H1 (cell line): ENCODE results near the gene SLC22A3. TPM values are rescaled to one million over a fixed set of nuclear protein-coding genes. Genes with fewer than 3 reads are reported as not detected.

Source experiments
- CTCF ChIA-PET: fragments of 300-600 bp; sonication (Branson Sonifier 250); formaldehyde crosslinking; loops from one replicate; lab custom pipeline; 2021; ENCODE audit not compliant: partially characterized antibody; lab: Charles Lee
- POLR2A ChIA-PET: fragments of 300-600 bp; sonication (Branson Sonifier 250); formaldehyde crosslinking; loops from one replicate; lab custom pipeline; 2021; ENCODE audit warnings: inconsistent platforms; ENCODE audit not compliant: partially characterized antibody; lab: Charles Lee
- DNase-seq, 2 experiments: peaks; one replicate each; pipeline versions ENCODE4 v3.0.0 to v3.0.0-alpha.2; 2010 to 2022; ENCODE audit warnings: low spot score in 2 of 2, low read depth in 1 of 2, mixed read lengths in 1 of 2
- FAIRE-seq: peaks from 2 replicates; lab custom pipeline; 2011; peaks lifted over from hg19 to GRCh38; lab: Jason Lieb, UNC
- H2AFZ ChIP-seq: 2 replicates; pipeline ENCODE4 v1.8.1; 2012; ENCODE audit warnings: low read length, inconsistent platforms
- H2AK5ac ChIP-seq: 2 replicates; pipeline ENCODE4 v1.6.1; 2013; ENCODE audit warnings: low read depth, low read length
- H2BK120ac ChIP-seq: replicated peaks from 2 replicates; pipeline ENCODE3; 2013; ENCODE audit warnings: low read depth, low read length, inconsistent platforms
- H2BK12ac ChIP-seq: 2 replicates; pipeline ENCODE4 v1.6.1; 2013; ENCODE audit warnings: low read depth, low read length
- H2BK15ac ChIP-seq: 2 replicates; pipeline ENCODE4 v1.6.1; 2013; ENCODE audit warnings: low read length
- H2BK20ac ChIP-seq: 2 replicates; pipeline ENCODE4 v1.6.1; 2013; ENCODE audit warnings: low read length
- H2BK5ac ChIP-seq: 2 replicates; pipeline ENCODE4 v1.6.1; 2013; ENCODE audit warnings: low read depth, low read length
- H3K14ac ChIP-seq: 2 replicates; pipeline ENCODE4 v1.6.1; 2013; ENCODE audit warnings: inconsistent platforms; ENCODE audit not compliant: insufficient read length
- H3K18ac ChIP-seq: 2 replicates; pipeline ENCODE4 v1.6.1; 2013; ENCODE audit warnings: low read length; ENCODE audit errors: extremely low read depth
- H3K23ac ChIP-seq: 2 replicates; pipeline ENCODE4 v1.6.1; 2013; ENCODE audit warnings: inconsistent platforms; ENCODE audit not compliant: insufficient read length
- H3K23me2 ChIP-seq: 2 replicates; pipeline ENCODE4 v1.6.1; 2013; ENCODE audit warnings: low read depth, low read length
- H3K27ac ChIP-seq: 2 replicates; pipeline ENCODE4 v1.6.1; 2011; ENCODE audit warnings: low read depth, low read length, inconsistent platforms
- H3K27me3 ChIP-seq, 4 experiments: replicated peaks in 1 of 4; 1 replicate in 1 of 4; 2 replicates in 3 of 4; pipeline versions ENCODE4 v1.6.1 to v1.8.1; 2011 to 2013; ENCODE audit warnings: low read length in 3 of 4, mild to moderate bottlenecking in 3 of 4, inconsistent platforms in 2 of 4, mixed read lengths in 2 of 4, moderate library complexity in 1 of 4; ENCODE audit not compliant: control insufficient read depth in 3 of 4, insufficient read depth in 3 of 4; ENCODE audit errors: extremely low read depth in 1 of 4
- H3K36me3 ChIP-seq, 4 experiments: 2 replicates each; pipeline versions ENCODE4 v1.6.1 to v1.8.1; 2011 to 2013; ENCODE audit warnings: mild to moderate bottlenecking in 4 of 4, low read length in 3 of 4, moderate library complexity in 2 of 4, control low read depth in 1 of 4, inconsistent platforms in 1 of 4; ENCODE audit not compliant: insufficient read depth in 4 of 4, control insufficient read depth in 2 of 4
- H3K4ac ChIP-seq: replicated peaks from 2 replicates; pipeline ENCODE3; 2013; ENCODE audit warnings: low read length, low read depth, mixed read lengths, inconsistent platforms; ENCODE audit not compliant: insufficient read length
- H3K4me1 ChIP-seq, 4 experiments: replicated peaks in 1 of 4; 1 replicate in 1 of 4; 2 replicates in 3 of 4; pipeline versions ENCODE4 v1.6.1 to v1.8.1; 2011 to 2013; ENCODE audit warnings: low read length in 3 of 4, inconsistent platforms in 2 of 4, mixed read lengths in 1 of 4; ENCODE audit not compliant: insufficient read depth in 4 of 4, control insufficient read depth in 3 of 4
- H3K4me2 ChIP-seq, 2 experiments: 2 replicates each; pipeline versions ENCODE4 v1.6.1 to v1.8.1; 2011 to 2013; ENCODE audit warnings: low read depth in 2 of 2, low read length in 2 of 2, control low read depth in 1 of 2, inconsistent platforms in 1 of 2, mild to moderate bottlenecking in 1 of 2; ENCODE audit not compliant: insufficient read depth in 1 of 2
- H3K4me3 ChIP-seq, 4 experiments: fragments of 200-600, 300-600 bp in 1 of 4; sonication (generic), shearing (Covaris generic), sonication (Bioruptor Twin) in 1 of 4; 2 replicates each; pipeline versions ENCODE4 v1.5.1 to v1.8.1; 2011 to 2016; ENCODE audit warnings: low read length in 4 of 4, low read depth in 3 of 4, control low read depth in 2 of 4, inconsistent platforms in 2 of 4, mild to moderate bottlenecking in 2 of 4, mixed read lengths in 1 of 4, moderate library complexity in 1 of 4; ENCODE audit not compliant: insufficient read depth in 2 of 4; ENCODE audit errors: extremely low read depth in 1 of 4
- H3K56ac ChIP-seq: replicated peaks from 2 replicates; pipeline ENCODE3; 2013; ENCODE audit warnings: low read depth, mild to moderate bottlenecking, mixed read lengths, low read length, inconsistent platforms; ENCODE audit not compliant: insufficient read length
- H3K79me1 ChIP-seq: 2 replicates; pipeline ENCODE4 v1.6.1; 2013; ENCODE audit warnings: low read depth, low read length, control low read depth
- H3K79me2 ChIP-seq, 2 experiments: 2 replicates each; pipeline versions ENCODE4 v1.6.1 to v1.8.1; 2012 to 2013; ENCODE audit warnings: low read length in 2 of 2, mild to moderate bottlenecking in 2 of 2, inconsistent platforms in 1 of 2; ENCODE audit not compliant: insufficient read depth in 2 of 2, control insufficient read depth in 1 of 2
- H3K9ac ChIP-seq, 4 experiments: replicated peaks in 1 of 4; 1 replicate in 1 of 4; 2 replicates in 3 of 4; pipeline versions ENCODE4 v1.6.1 to v1.8.1; 2011 to 2013; ENCODE audit warnings: low read depth in 3 of 4, low read length in 3 of 4, control low read depth in 2 of 4, mild to moderate bottlenecking in 2 of 4, moderate library complexity in 2 of 4, inconsistent platforms in 1 of 4; ENCODE audit errors: extremely low read depth in 1 of 4
- H3K9me3 ChIP-seq, 2 experiments: 2 replicates each; pipeline versions ENCODE4 v1.6.1 to v1.8.1; 2012 to 2013; ENCODE audit warnings: mild to moderate bottlenecking in 2 of 2, moderate library complexity in 2 of 2, control low read depth in 1 of 2, inconsistent platforms in 1 of 2, low read depth in 1 of 2, low read length in 1 of 2, mixed read lengths in 1 of 2; ENCODE audit not compliant: insufficient read depth in 2 of 2
- H4K20me1 ChIP-seq, 2 experiments: replicated peaks in 1 of 2; 2 replicates each; pipeline versions ENCODE3 to v1.8.1; 2011 to 2013; ENCODE audit warnings: inconsistent platforms in 2 of 2, low read length in 2 of 2, mild to moderate bottlenecking in 1 of 2; ENCODE audit not compliant: insufficient read depth in 2 of 2, control insufficient read depth in 1 of 2
- H4K5ac ChIP-seq: 2 replicates; pipeline ENCODE4 v1.6.1; 2013; ENCODE audit warnings: low read length, low read depth, mixed read lengths, inconsistent platforms; ENCODE audit not compliant: insufficient read length
- H4K8ac ChIP-seq: 2 replicates; pipeline ENCODE4 v1.8.0; 2013; ENCODE audit warnings: mild to moderate bottlenecking, moderate library complexity, low read length, inconsistent platforms; ENCODE audit not compliant: insufficient read depth; ENCODE audit errors: extremely low read depth
- H4K91ac ChIP-seq: replicated peaks from 2 replicates; pipeline ENCODE3; 2013; ENCODE audit warnings: low read length, mixed read lengths, inconsistent platforms; ENCODE audit not compliant: insufficient read length
- CBX5 ChIP-seq: fragments of 300-800, 300-1000 bp; sonication (generic); IDR thresholded peaks from 2 replicates; pipeline ENCODE4 v1.7.1; 2016; ENCODE audit warnings: antibody characterized with exemption, low read length, low read depth
- CHD1 ChIP-seq: IDR thresholded peaks from 2 replicates; pipeline ENCODE4 v1.6.1; 2012; ENCODE audit warnings: low read depth, low read length, improper control_type of control experiment
- KDM1A ChIP-seq: fragments of 200-600, 300-600 bp; sonication (generic); IDR thresholded peaks from 2 replicates; pipeline ENCODE4 v1.7.1; 2016; ENCODE audit warnings: mild to moderate bottlenecking, low read length, borderline replicate concordance
- SUZ12 ChIP-seq: fragments of 200-600 bp; sonication (generic); IDR thresholded peaks from 2 replicates; pipeline ENCODE4 v1.6.1; 2012; ENCODE audit warnings: mild to moderate bottlenecking, inconsistent platforms, low read length, moderate library complexity, mixed read lengths
- WGBS, 2 experiments: shearing (Covaris generic) in 1 of 2; methylation state at CpG; one replicate each; pipeline versions ENCODE4 v1.1.6 to v1.1.7; 2013 to 2015; ENCODE audit warnings: low lambda C conversion rate in 2 of 2, mixed read lengths in 2 of 2, inconsistent platforms in 1 of 2, low coverage in 1 of 2, missing lambda C conversion rate in 1 of 2; ENCODE audit not compliant: insufficient replicate concordance in 2 of 2, insufficient coverage in 1 of 2, insufficient read length in 1 of 2; ENCODE audit errors: extremely low coverage in 1 of 2, missing lambda C conversion rate in 1 of 2; 5-methylcytosine and 5-hydroxymethylcytosine counted together
- polyA plus RNA-seq, 7 experiments: library from polyadenylated mRNA; depleted of rRNA in 3 of 7; stranded (reverse) in 5 of 7; unstranded in 2 of 7; fragments of >200 nt in 5 of 7; fragments of 200-250 nt in 2 of 7; gene quantifications; 1 replicate in 5 of 7; 2 replicates in 1 of 7; 4 replicates in 1 of 7; pipeline versions ENCODE4 v1.2.1 to v1.2.3, GENCODE V29; 2011 to 2013; ENCODE audit warnings: missing spikeins in 2 of 7, mixed read lengths in 2 of 7
- total RNA-seq: library from RNA; stranded (reverse); fragmentation: NEBNext Ultra II Directional; extraction: Animal tissue kit (Norgen Biotek cat#: 25700); gene quantifications from 2 replicates; pipeline ENCODE4 v1.2.1, GENCODE V29; 2021

SLC22A3 gene
- total and polyA plus RNA-seq, 2 of the 8 experiments (the other 6 are each of a cell fraction or from before 2014, with no cell fraction given), result 1.0 to 2.9 TPM

DNA sequence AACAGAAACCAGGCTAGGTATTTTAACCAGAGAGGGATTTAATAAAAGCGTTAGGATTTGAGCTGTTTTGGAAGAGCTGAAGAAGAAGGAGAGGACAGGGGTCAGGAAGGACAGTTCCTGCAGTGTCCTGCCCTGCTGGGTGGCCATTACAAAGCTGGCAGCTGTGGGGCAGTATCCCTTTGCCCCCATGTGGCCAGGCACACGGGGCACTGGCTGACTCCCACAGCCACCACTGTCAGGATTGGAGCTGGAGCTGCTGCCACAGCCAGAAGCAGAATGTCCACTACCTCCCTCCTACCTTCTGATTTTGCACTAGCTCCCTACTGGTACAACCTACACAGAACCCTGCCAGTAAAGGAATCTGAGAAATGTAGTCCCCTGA lies 46.5 kb downstream of the SLC22A3 start:
- Histone ChIP-seq H3K23me2 (no peaks in the 10 kb centered on the region), H3K4ac (no peak overlapping the region), H2BK15ac (no peak overlapping the region), H4K5ac (no peak overlapping the region), H4K8ac (no peak overlapping the region), H2BK120ac (no peak overlapping the region), H3K79me1 (no peaks in the 10 kb centered on the region), H3K9me3 (no peaks in the 10 kb centered on the region), H3K18ac (peak overlapping the region; percentile 13; the same call in 1 of the 2 replicates), H2AK5ac (no peak overlapping the region), H2BK20ac (no peak overlapping the region; the same call in 1 of the 2 replicates), H3K23ac (no peak overlapping the region), H3K9ac (no peak overlapping the region), H3K14ac (no peak overlapping the region), H2AFZ (peak overlapping the region; percentile 48; the same call in 1 of the 2 replicates), H2BK12ac (peak overlapping the region; percentile 84; the same call in 1 of the 2 replicates), H3K4me1 (no peaks in the 10 kb centered on the region), H3K36me3 (no peaks in the 10 kb centered on the region), H3K56ac (no peak overlapping the region), H3K79me2 (no peaks in the 10 kb centered on the region), H4K20me1 (no peaks in the 10 kb centered on the region), H4K91ac (no peak overlapping the region), H3K27ac (no peak overlapping the region), H3K4me2 (no peak overlapping the region), H3K27me3 (no peaks in the 10 kb centered on the region), H2BK5ac (peak overlapping the region; percentile 61; the same call in 1 of the 2 replicates), H3K4me3 (no peak overlapping the region)
- FAIRE-seq (no peak), DNase-seq (no peak)
- CTCF ChIA-PET, result interaction anchor here (0.6 to 2.5 kb wide), 13 partner anchors 14 to 307 kb away, joined by 3 to 10 read pairs (median 4); no protein-coding TSS in a partner anchor
- POLR2A ChIA-PET, result interaction anchor here (1.1 to 1.4 kb wide), 2 partner anchors 47 to 668 kb away, joined by 3 to 4 read pairs; partner anchors contain the start of gene WTAP
- 49% methylated on average over 2 of the region's 2 CpGs; no CpG with 5 or more reads in 1 of the 2 experiments for WGBS, 2 experiments
- TF ChIP-seq CHD1 (no peak), KDM1A (peak; percentile 56; the same call in 1 of the 2 replicates), SUZ12 (no peak), CBX5 (no peak)
